Measurements from ENCODE around the gene PRC1. TPM values are rescaled to one million over a fixed set of nuclear protein-coding genes. Genes with fewer than 3 reads are reported as not detected.

The PRC1 gene
- polyA plus RNA-seq, 1 donor (not counting 4 experiments of a cell fraction or from before 2014, with no cell fraction given) = 105 TPM

DNA sequence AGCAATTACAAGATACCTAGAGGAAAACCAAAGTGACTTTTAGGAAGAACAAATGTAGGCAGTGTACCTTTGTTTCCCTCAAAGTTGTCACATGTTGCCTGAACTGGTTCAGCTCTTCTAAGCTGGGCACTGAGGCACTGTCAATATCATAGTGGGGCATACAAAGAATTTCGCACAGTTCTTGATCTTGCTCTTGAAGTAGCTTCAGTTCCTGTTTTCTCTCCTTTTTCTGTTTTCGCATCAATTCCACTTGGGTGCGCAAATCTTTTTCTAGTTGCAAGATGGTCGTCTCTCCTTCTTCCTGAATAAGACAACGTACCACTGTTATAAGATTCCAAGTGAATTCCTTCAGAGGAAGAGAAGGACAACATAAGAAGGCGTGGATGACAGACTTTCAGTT is 12.7 kb downstream of the PRC1 start:
- dilution Hi-C loops (cut with MboI; ENCODE audit: extremely low pct_ligation_motif_present, low sequenced_read_pairs) = no loop called here
- Histone ChIP-seq H3K4me3 (ENCODE audit: control insufficient read depth in 2 of 3, extremely low read depth in 1 of 3, insufficient read depth in 2 of 3, low read depth in 1 of 3, low read length in 3 of 3) (no peak overlapping the region), H3K79me2 (ENCODE audit: control insufficient read depth, insufficient read depth, low read length) (peaks cover 29% of the 10 kb centered on the region), H3K4me2 (ENCODE audit: control insufficient read depth, extremely low read depth, insufficient read depth, low read depth, low read length) (no peak overlapping the region), H3K4me1 (ENCODE audit: control insufficient read depth, extremely low read depth, insufficient read depth, low read length) (no peaks in the 10 kb centered on the region), H3K9me1 (ENCODE audit: control insufficient read depth, extremely low read depth, insufficient read depth, low read length) (peaks cover 4% of the 10 kb centered on the region), H3K36me3 (ENCODE audit: control insufficient read depth in 2 of 2, extremely low read depth in 1 of 2, insufficient read depth in 2 of 2, low read length in 2 of 2) (peaks cover 2 to 42% of the 10 kb centered on the region in 2 experiments), H3K9me3 (ENCODE audit: control insufficient read depth, low read depth, low read length) (no peaks in the 10 kb centered on the region), H4K20me1 (ENCODE audit: control insufficient read depth, extremely low read depth, insufficient read depth, low read length) (no peaks in the 10 kb centered on the region), H3K27me3 (ENCODE audit: control insufficient read depth, extremely low read depth, insufficient read depth, low read length) (no peaks in the 10 kb centered on the region), H3K9ac (ENCODE audit: control insufficient read depth, extremely low read depth, insufficient read depth, low read length) (no peak overlapping the region), H3K27ac (ENCODE audit: control insufficient read depth, insufficient read depth, low read length) (no peak overlapping the region), H2AFZ (ENCODE audit: control insufficient read depth, low read length) (no peak overlapping the region)
- DNase-seq (ENCODE audit: low read depth, low spot score) = no peak
- FAIRE-seq = no peak
- TF ChIP-seq, protein P1, sequence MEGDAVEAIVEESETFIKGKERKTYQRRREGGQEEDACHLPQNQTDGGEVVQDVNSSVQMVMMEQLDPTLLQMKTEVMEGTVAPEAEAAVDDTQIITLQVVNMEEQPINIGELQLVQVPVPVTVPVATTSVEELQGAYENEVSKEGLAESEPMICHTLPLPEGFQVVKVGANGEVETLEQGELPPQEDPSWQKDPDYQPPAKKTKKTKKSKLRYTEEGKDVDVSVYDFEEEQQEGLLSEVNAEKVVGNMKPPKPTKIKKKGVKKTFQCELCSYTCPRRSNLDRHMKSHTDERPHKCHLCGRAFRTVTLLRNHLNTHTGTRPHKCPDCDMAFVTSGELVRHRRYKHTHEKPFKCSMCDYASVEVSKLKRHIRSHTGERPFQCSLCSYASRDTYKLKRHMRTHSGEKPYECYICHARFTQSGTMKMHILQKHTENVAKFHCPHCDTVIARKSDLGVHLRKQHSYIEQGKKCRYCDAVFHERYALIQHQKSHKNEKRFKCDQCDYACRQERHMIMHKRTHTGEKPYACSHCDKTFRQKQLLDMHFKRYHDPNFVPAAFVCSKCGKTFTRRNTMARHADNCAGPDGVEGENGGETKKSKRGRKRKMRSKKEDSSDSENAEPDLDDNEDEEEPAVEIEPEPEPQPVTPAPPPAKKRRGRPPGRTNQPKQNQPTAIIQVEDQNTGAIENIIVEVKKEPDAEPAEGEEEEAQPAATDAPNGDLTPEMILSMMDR (optimal IDR thresholded peaks at IDR 0.05 in 1 of 3, IDR thresholded peaks at IDR 0.05 in 1 of 3, conservative IDR thresholded peaks at IDR 0.05 in 1 of 3; ENCODE audit: extremely low read depth in 1 of 3, insufficient read depth in 2 of 3, low read length in 3 of 3) = no peak
- TF ChIP-seq EZH2 (IDR thresholded peaks at IDR 0.05; ENCODE audit: low read length) = no peak

DNA sequence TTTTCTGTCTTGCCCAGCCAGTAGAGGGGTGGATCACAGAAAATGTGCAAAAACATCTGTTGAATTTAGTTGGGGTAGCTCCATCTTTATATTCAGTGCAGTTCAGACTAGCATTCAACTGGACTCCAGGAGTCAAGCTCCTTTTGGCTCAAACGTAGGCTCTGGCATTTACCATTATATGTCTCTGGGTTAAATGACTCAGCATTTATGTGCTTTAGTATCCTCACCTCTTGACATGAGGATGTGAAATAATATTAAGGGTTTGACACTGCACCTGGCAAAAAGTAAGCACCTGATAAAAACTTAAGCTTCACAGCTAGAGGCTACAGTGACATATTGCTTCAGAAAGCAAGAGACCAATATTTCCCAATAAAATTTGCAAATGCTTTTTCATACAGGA is 14.8 kb downstream of the PRC1 start:
- H3K36me3 ChIP-seq (ENCODE audit: control insufficient read depth in 2 of 2, extremely low read depth in 1 of 2, insufficient read depth in 2 of 2, low read length in 2 of 2) = peaks cover 5 to 47% of the 10 kb centered on the region in 2 experiments
- peaks cover 3% of the 10 kb centered on the region for H3K9me1 ChIP-seq (ENCODE audit: control insufficient read depth, extremely low read depth, insufficient read depth, low read length)
- H3K4me3 ChIP-seq (ENCODE audit: control insufficient read depth in 2 of 3, extremely low read depth in 1 of 3, insufficient read depth in 2 of 3, low read depth in 1 of 3, low read length in 3 of 3) = no peak overlapping the region
- no peaks in the 10 kb centered on the region for H3K27me3 ChIP-seq (ENCODE audit: control insufficient read depth, extremely low read depth, insufficient read depth, low read length)
- FAIRE-seq (no peak), DNase-seq (ENCODE audit: low read depth, low spot score) (no peak)
- H3K9ac ChIP-seq (ENCODE audit: control insufficient read depth, extremely low read depth, insufficient read depth, low read length) = no peak overlapping the region
- peaks cover 9% of the 10 kb centered on the region for H3K79me2 ChIP-seq (ENCODE audit: control insufficient read depth, insufficient read depth, low read length)
- no peaks in the 10 kb centered on the region for H3K9me3 ChIP-seq (ENCODE audit: control insufficient read depth, low read depth, low read length)
- H2AFZ ChIP-seq (ENCODE audit: control insufficient read depth, low read length) = no peak overlapping the region
- TF ChIP-seq, protein P1 (optimal IDR thresholded peaks at IDR 0.05 in 1 of 3, IDR thresholded peaks at IDR 0.05 in 1 of 3, conservative IDR thresholded peaks at IDR 0.05 in 1 of 3; ENCODE audit: extremely low read depth in 1 of 3, insufficient read depth in 2 of 3, low read length in 3 of 3) = no peak
- TF ChIP-seq EZH2 (IDR thresholded peaks at IDR 0.05; ENCODE audit: low read length) = no peak
- dilution Hi-C loops (cut with MboI; ENCODE audit: extremely low pct_ligation_motif_present, low sequenced_read_pairs) = no loop called here
- no peak overlapping the region for H3K4me2 ChIP-seq (ENCODE audit: control insufficient read depth, extremely low read depth, insufficient read depth, low read depth, low read length)
- no peaks in the 10 kb centered on the region for H3K4me1 ChIP-seq (ENCODE audit: control insufficient read depth, extremely low read depth, insufficient read depth, low read length)
- no peaks in the 10 kb centered on the region for H4K20me1 ChIP-seq (ENCODE audit: control insufficient read depth, extremely low read depth, insufficient read depth, low read length)
- H3K27ac ChIP-seq (ENCODE audit: control insufficient read depth, insufficient read depth, low read length) = no peak overlapping the region
